CD14-positive monocyte (primary cell): ENCODE results near the gene SQSTM1. TPM values are rescaled to one million over a fixed set of nuclear protein-coding genes. Genes with fewer than 3 reads are reported as not detected.

Experiments used
- DNase-seq, 3 donors: peaks; one replicate each; pipeline ENCODE4 v3.0.0-alpha.2; 2011 to 2022
- H2AFZ ChIP-seq: 2 replicates; pipeline ENCODE4 v1.6.0; 2012; ENCODE audit warnings: mild to moderate bottlenecking, low read depth, low read length, inconsistent platforms; ENCODE audit not compliant: insufficient read depth, poor library complexity, severe bottlenecking
- H3K27ac ChIP-seq, 2 donors: 1 replicate in 1 of 2; 2 replicates in 1 of 2; pipeline ENCODE4 v1.5.1; 2012 to 2013; ENCODE audit warnings: low read length in 2 of 2, control low read depth in 1 of 2, inconsistent platforms in 1 of 2, low read depth in 1 of 2, mild to moderate bottlenecking in 1 of 2
- H3K27me3 ChIP-seq, 2 donors: one replicate each; pipeline versions ENCODE4 v1.6.0 to v1.6.1; 2011 to 2013; ENCODE audit warnings: low read length in 2 of 2; ENCODE audit not compliant: control insufficient read depth in 2 of 2, insufficient read depth in 2 of 2
- H3K36me3 ChIP-seq, 2 donors: replicated peaks in 1 of 2; 1 replicate in 1 of 2; 2 replicates in 1 of 2; pipeline versions ENCODE4 v1.5.1 to v1.6.1; 2012 to 2013; ENCODE audit warnings: low read length in 2 of 2, control low read depth in 1 of 2, inconsistent platforms in 1 of 2, mild to moderate bottlenecking in 1 of 2; ENCODE audit not compliant: insufficient read depth in 2 of 2, control insufficient read depth in 1 of 2
- H3K4me1 ChIP-seq, 2 donors: 1 replicate in 1 of 2; 2 replicates in 1 of 2; pipeline versions ENCODE4 v1.5.1 to v1.6.1; 2012 to 2013; ENCODE audit warnings: low read length in 2 of 2, control low read depth in 1 of 2, inconsistent platforms in 1 of 2, mild to moderate bottlenecking in 1 of 2, moderate library complexity in 1 of 2; ENCODE audit not compliant: insufficient read depth in 2 of 2, control insufficient read depth in 1 of 2
- H3K4me2 ChIP-seq: replicated peaks from 2 replicates; pipeline ENCODE3; 2012; ENCODE audit warnings: low read length, moderate library complexity, mild to moderate bottlenecking; ENCODE audit not compliant: poor library complexity, severe bottlenecking; ENCODE audit errors: extremely low read depth
- H3K4me3 ChIP-seq, 3 experiments: fragments of 200-600 bp in 1 of 3; sonication (generic) in 1 of 3; replicated peaks in 1 of 3; 1 replicate in 2 of 3; 2 replicates in 1 of 3; pipeline ENCODE4 v1.5.1; 2011 to 2013; ENCODE audit warnings: low read length in 3 of 3, mild to moderate bottlenecking in 3 of 3, control low read depth in 2 of 3, low read depth in 2 of 3, inconsistent platforms in 1 of 3, moderate library complexity in 1 of 3
- H3K79me2 ChIP-seq: 2 replicates; pipeline ENCODE4 v1.6.0; 2012; ENCODE audit warnings: mild to moderate bottlenecking, control low read depth, inconsistent platforms, low read length, moderate library complexity; ENCODE audit not compliant: insufficient read depth
- H3K9ac ChIP-seq: 2 replicates; pipeline ENCODE4 v1.6.0; 2017; ENCODE audit warnings: low read length, mild to moderate bottlenecking; ENCODE audit not compliant: insufficient read depth, poor library complexity, severe bottlenecking
- H3K9me3 ChIP-seq, 2 donors: replicated peaks in 1 of 2; 1 replicate in 1 of 2; 2 replicates in 1 of 2; pipeline versions ENCODE4 v1.5.1 to v1.6.1; 2012 to 2013; ENCODE audit warnings: low read length in 2 of 2, control low read depth in 1 of 2; ENCODE audit not compliant: control insufficient read depth in 1 of 2, insufficient read depth in 1 of 2
- H4K20me1 ChIP-seq: 2 replicates; pipeline ENCODE4 v1.6.0; 2012; ENCODE audit warnings: mild to moderate bottlenecking, low read length, control low read depth, moderate library complexity; ENCODE audit not compliant: insufficient read depth
- H3K27ac Mint-ChIP-seq, 7 donors: one replicate each; pipeline ENCODE4 v1.8.0; 2020; ENCODE audit warnings: mild to moderate bottlenecking in 7 of 7, mixed read lengths in 7 of 7, moderate library complexity in 6 of 7, inconsistent platforms in 2 of 7
- H3K27me3 Mint-ChIP-seq, 3 donors: one replicate each; pipeline ENCODE4 v1.8.0; 2021 to 2022; ENCODE audit warnings: low read depth in 3 of 3, mild to moderate bottlenecking in 3 of 3, mixed read lengths in 3 of 3, moderate library complexity in 3 of 3, inconsistent platforms in 1 of 3
- H3K36me3 Mint-ChIP-seq, 2 donors: one replicate each; pipeline ENCODE4 v1.8.0; 2020; ENCODE audit warnings: mixed read lengths in 2 of 2, inconsistent platforms in 1 of 2, mild to moderate bottlenecking in 1 of 2
- H3K4me1 Mint-ChIP-seq: one replicate; pipeline ENCODE4 v1.8.0; 2020; ENCODE audit warnings: mild to moderate bottlenecking, mixed read lengths
- H3K4me3 Mint-ChIP-seq, 2 donors: one replicate each; pipeline ENCODE4 v1.8.0; 2020; ENCODE audit warnings: mild to moderate bottlenecking in 2 of 2, mixed read lengths in 2 of 2, moderate library complexity in 1 of 2
- H3K9me3 Mint-ChIP-seq, 7 donors: one replicate each; pipeline ENCODE4 v1.8.0; 2020 to 2022; ENCODE audit warnings: mixed read lengths in 7 of 7, mild to moderate bottlenecking in 6 of 7, moderate library complexity in 6 of 7, inconsistent platforms in 2 of 7
- CTCF ChIP-seq: fragments of 200-600 bp; IDR thresholded peaks from one replicate; pipeline ENCODE4 v1.8.0; 2022; ENCODE audit warnings: antibody characterized with exemption, mild to moderate bottlenecking
- whole genome bisulfite sequencing: methylation state at CpG from one replicate; pipeline ENCODE4 v1.1.5; 2013; ENCODE audit warnings: missing lambda C conversion rate; ENCODE audit not compliant: insufficient coverage; 5-methylcytosine and 5-hydroxymethylcytosine counted together
- intact Hi-C, 2 donors: fragments of 100-400 bp; cut with micrococcal nuclease; formaldehyde crosslinking; loops; one replicate each; pipeline versions ENCODE4 v1.15.0 to v1.15.1; 2023
- polyA plus RNA-seq, 3 donors: library from polyadenylated mRNA; depleted of rRNA in 1 of 3; unstranded in 2 of 3; stranded (reverse) in 1 of 3; fragments of 300-500 nt in 2 of 3; fragments of >200 nt in 1 of 3; fragmentation: Illumina TruSeq in 2 of 3; gene quantifications; 1 replicate in 2 of 3; 2 replicates in 1 of 3; pipeline ENCODE4 v1.2.3, GENCODE V29; 2012 to 2021

The SQSTM1 gene
- polyA plus RNA-seq, 3 donors, result 182 to 312 (median 275) TPM

DNA sequence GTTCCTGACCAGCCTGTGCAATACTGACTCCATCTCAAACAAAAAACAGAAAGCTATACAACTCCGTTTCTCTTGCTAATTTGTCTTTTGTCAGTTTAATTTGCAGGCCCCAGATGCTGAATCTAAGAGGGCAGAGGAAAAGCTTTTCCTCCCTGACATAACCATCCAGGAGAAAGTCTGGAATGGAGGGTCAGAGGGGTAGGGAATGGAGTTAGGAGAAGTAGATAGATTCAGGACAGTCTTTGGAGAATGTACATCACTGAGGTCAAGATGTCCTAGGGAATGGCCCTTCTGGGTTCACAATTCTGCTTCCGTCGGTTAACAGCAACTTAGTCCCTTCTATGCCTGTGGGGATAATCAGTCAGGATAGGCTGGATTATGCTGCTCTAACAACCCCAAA is 6.6 kb upstream of the SQSTM1 start:
- TF ChIP-seq CTCF, result no peak
- no peak overlapping the region for H3K4me3 Mint-ChIP-seq

DNA sequence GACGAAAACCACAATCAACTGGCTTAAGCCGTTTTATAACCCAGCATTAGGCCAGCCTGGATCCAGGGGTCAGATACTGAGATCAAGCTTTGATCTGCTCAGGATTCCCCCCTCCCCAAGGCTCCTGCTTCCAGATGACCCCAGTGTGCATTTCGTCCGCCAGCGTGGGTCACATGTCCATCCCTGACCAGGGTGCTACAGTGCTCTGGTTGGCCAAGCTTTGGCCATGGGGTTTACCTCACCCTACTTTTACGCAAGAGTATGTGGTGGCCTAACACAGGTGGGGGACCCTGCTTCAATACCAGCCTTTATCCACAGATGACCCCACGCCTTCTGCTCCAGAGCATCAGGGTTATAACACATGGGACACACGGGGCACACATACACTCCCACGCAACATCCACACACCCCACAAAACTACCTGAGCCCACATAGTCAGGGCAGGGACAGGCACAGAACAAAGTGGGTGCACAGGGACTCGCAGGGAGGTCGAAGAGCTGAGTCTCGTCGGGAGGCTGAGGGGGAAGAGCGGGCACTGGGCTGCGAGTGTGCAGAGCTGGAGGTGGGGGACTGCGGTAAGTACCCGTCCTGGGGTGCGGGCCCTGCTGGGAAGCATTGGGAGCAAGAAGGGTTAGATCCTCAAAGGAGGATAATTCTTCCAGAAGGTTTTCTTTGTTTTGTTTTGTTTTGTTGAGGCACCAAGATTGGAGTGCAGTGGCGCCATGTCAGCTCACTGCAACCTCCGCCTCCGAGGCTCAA is 5.0 kb upstream of the SQSTM1 start:
- Mint-ChIP-seq H3K27ac (no peak overlapping the region), H3K4me3 (peak overlapping the region in 1 of 2 donors; percentile 54), H3K4me1 (peaks cover 33% of the 10 kb centered on the region), H3K9me3 (peaks cover 0 to 7% (median 2%) of the 10 kb centered on the region in 7 donors), H3K36me3 (peaks cover 19 to 29% of the 10 kb centered on the region in 2 donors), H3K27me3 (peaks cover 9 to 18% (median 16%) of the 10 kb centered on the region in 3 donors)
- Histone ChIP-seq H3K4me3 (no peak overlapping the region), H3K27me3 (no peaks in the 10 kb centered on the region), H4K20me1 (no peaks in the 10 kb centered on the region), H3K9me3 (no peaks in the 10 kb centered on the region), H3K27ac (no peak overlapping the region), H2AFZ (no peak overlapping the region), H3K79me2 (peaks cover 5% of the 10 kb centered on the region), H3K36me3 (peaks cover 0 to 9% of the 10 kb centered on the region in 2 donors), H3K4me2 (no peak overlapping the region), H3K4me1 (peaks cover 37 to 53% of the 10 kb centered on the region in 2 donors), H3K9ac (no peak overlapping the region)
- no peak for DNase-seq
- no peak for TF ChIP-seq CTCF
- intact Hi-C loops, result no loop called here
- WGBS, result 95% methylated on average over 15 of the region's 21 CpGs

More for the DNA sequence above, 6.6 kb upstream of the SQSTM1 start:
- Histone ChIP-seq H3K4me2 (no peak overlapping the region), H3K27me3 (no peaks in the 10 kb centered on the region), H3K79me2 (no peaks in the 10 kb centered on the region), H2AFZ (no peak overlapping the region), H4K20me1 (no peaks in the 10 kb centered on the region), H3K4me3 (no peak overlapping the region), H3K4me1 (peaks cover 23 to 38% of the 10 kb centered on the region in 2 donors), H3K9me3 (no peaks in the 10 kb centered on the region), H3K36me3 (peaks cover 0 to 9% of the 10 kb centered on the region in 2 donors), H3K9ac (no peak overlapping the region), H3K27ac (no peak overlapping the region)
- Mint-ChIP-seq H3K36me3 (peaks cover 19 to 29% of the 10 kb centered on the region in 2 donors), H3K27me3 (peaks cover 9 to 18% (median 16%) of the 10 kb centered on the region in 3 donors), H3K27ac (peak overlapping the region in 1 of 7 donors; percentile 3), H3K4me1 (peaks cover 23% of the 10 kb centered on the region), H3K9me3 (peaks cover 0 to 7% (median 2%) of the 10 kb centered on the region in 7 donors)
- DNase-seq, result no peak
- intact Hi-C loops, result no loop called here
- no CpG with 5 or more reads among the region's 3 CpGs for WGBS
